Peyer's patch (tissue), 4 donors: ENCODE data around the gene FTO.

Experiments
- CTCF ChIP-seq, 6 experiments: fragments of 450-650 bp in 4 of 6; fragments of 200-600 bp in 2 of 6; sonication (generic) in 1 of 6; IDR thresholded peaks; one replicate each; pipeline ENCODE4 v1.5.1; 2017 to 2019; ENCODE audit warnings: antibody characterized with exemption in 6 of 6, mild to moderate bottlenecking in 3 of 6, moderate library complexity in 1 of 6
- POLR2A ChIP-seq, 2 donors: fragments of 450-650 bp; IDR thresholded peaks; one replicate each; pipeline ENCODE4 v1.5.1; 2017; ENCODE audit warnings: antibody characterized with exemption in 2 of 2, mild to moderate bottlenecking in 2 of 2, moderate library complexity in 2 of 2

GRCh38 chr16:53980675-53981074, 276.7 kb downstream of the FTO start:
- TF ChIP-seq CTCF (IDR thresholded peaks at IDR 0.05) (no peak), POLR2A (IDR thresholded peaks at IDR 0.05) (no peak)
